ENCODE results near the gene MMP11. TPM values are rescaled to one million over a fixed set of nuclear protein-coding genes. Genes with fewer than 3 reads are reported as not detected.
"Not testable (repeated sequence)": the region's sequence is repeated elsewhere in the genome, so short reads cannot be mapped to it uniquely, and the experiment has no call there.

MMP11 gene
- polyA plus RNA-seq (2012; rRNA removed), result 50.8 and 64.4 TPM in 2 replicates
- polyA plus RNA-seq (2012; cell fraction: cytosol; rRNA removed), result 31.3 and 49.7 TPM in 2 replicates
- polyA plus RNA-seq (2012; cell fraction: nucleus; rRNA removed), result 48.3 and 75.0 TPM in 2 replicates

- Histone ChIP-seq H3K4me1 (ENCODE audit: control insufficient read depth in 1 of 2, insufficient read depth in 2 of 2, low read depth in 1 of 2, low read length in 1 of 2) (peaks cover 4 to 32% of the 10 kb centered on the region in 2 experiments; a peak in 2 of 4 replicates), H2AFZ (ENCODE audit: low read depth) (peak within 1 kb of the TSS; percentile 95), H3K36me3 (replicated peaks in 1 of 2; ENCODE audit: control insufficient read depth in 1 of 2, insufficient read depth in 2 of 2, low read length in 1 of 2) (no peaks in the 10 kb centered on the region), H3F3A (replicated peaks; ENCODE audit: insufficient read depth) (peaks cover 16% of the 10 kb centered on the region), H3K9me2 (no peaks in the 10 kb centered on the region), H4K20me1 (ENCODE audit: insufficient read depth) (no peaks in the 10 kb centered on the region), H3K27me3 (ENCODE audit: insufficient read depth) (no peaks in the 10 kb centered on the region), H3K79me2 (ENCODE audit: insufficient read depth) (0 out of 2 replicates have a peak, but pooled peaks cover 4% of the 10 kb centered on the region), H3K4me3 (ENCODE audit: low read depth in 2 of 2, low read length in 1 of 2) (peak within 1 kb of the TSS; percentile 57 to 67), H3K27ac (ENCODE audit: low read depth in 2 of 2, low read length in 1 of 2) (peak within 1 kb of the TSS in 1 of 2 experiments; percentile 65; a peak in 1 of 4 replicates), H3K9me3 (no peaks in the 10 kb centered on the region), H3K9ac (peak within 1 kb of the TSS; percentile 72), H3K4me2 (peak within 1 kb of the TSS; percentile 86)
- ChIA-PET CTCF (interaction anchor here (1.1 to 14.9 kb wide), 3 partner anchors 16 to 76 kb away, joined by 3 to 277 read pairs (median 11); no protein-coding TSS in a partner anchor), POLR2A (interaction anchor here (0.6 to 1.1 kb wide), 2 partner anchors 50 to 77 kb away, joined by 3 to 5 read pairs; no protein-coding TSS in a partner anchor)
- 24% methylated on average over 22 of the region's 79 CpGs for WGBS (ENCODE audit: low lambda C conversion rate)
- TF ChIP-seq GABPA (IDR thresholded peaks at IDR 0.05; ENCODE audit: low read depth) (no peak), CHD2 (IDR thresholded peaks at IDR 0.05; ENCODE audit: low read length, partially characterized antibody) (no peak), RAD21 (IDR thresholded peaks at IDR 0.05; ENCODE audit: low read length) (no peak), SIN3A (IDR thresholded peaks at IDR 0.05; ENCODE audit: borderline replicate concordance, low read depth, low read length) (no peak), RXRA (IDR thresholded peaks at IDR 0.05; ENCODE audit: borderline replicate concordance, low read depth) (no peak), ZBTB33 (IDR thresholded peaks at IDR 0.05; ENCODE audit: borderline replicate concordance, low read depth) (no peak), POLR2AphosphoS5 (IDR thresholded peaks at IDR 0.05; ENCODE audit: low read depth, low read length) (peak; percentile 26; the same call in 1 of the 2 replicates), ELF1 (IDR thresholded peaks at IDR 0.05) (no peak), MXI1 (IDR thresholded peaks at IDR 0.05; ENCODE audit: low read depth, low read length) (peak; percentile 34; the same call in 1 of the 2 replicates), SMC3 (IDR thresholded peaks at IDR 0.05; ENCODE audit: low read depth, low read length) (no peak), GATA2 (CRISPR knock-in tag; IDR thresholded peaks at IDR 0.05) (no peak), FOSL2 (IDR thresholded peaks at IDR 0.05; ENCODE audit: borderline replicate concordance, low read depth) (no peak), REST (IDR thresholded peaks at IDR 0.05; ENCODE audit: low read depth, low read length) (no peak), NFIC (IDR thresholded peaks at IDR 0.05; ENCODE audit: borderline replicate concordance) (no peak), RFX5 (IDR thresholded peaks at IDR 0.05; ENCODE audit: low read length) (no peak)
- TF ChIP-seq, protein P1, sequence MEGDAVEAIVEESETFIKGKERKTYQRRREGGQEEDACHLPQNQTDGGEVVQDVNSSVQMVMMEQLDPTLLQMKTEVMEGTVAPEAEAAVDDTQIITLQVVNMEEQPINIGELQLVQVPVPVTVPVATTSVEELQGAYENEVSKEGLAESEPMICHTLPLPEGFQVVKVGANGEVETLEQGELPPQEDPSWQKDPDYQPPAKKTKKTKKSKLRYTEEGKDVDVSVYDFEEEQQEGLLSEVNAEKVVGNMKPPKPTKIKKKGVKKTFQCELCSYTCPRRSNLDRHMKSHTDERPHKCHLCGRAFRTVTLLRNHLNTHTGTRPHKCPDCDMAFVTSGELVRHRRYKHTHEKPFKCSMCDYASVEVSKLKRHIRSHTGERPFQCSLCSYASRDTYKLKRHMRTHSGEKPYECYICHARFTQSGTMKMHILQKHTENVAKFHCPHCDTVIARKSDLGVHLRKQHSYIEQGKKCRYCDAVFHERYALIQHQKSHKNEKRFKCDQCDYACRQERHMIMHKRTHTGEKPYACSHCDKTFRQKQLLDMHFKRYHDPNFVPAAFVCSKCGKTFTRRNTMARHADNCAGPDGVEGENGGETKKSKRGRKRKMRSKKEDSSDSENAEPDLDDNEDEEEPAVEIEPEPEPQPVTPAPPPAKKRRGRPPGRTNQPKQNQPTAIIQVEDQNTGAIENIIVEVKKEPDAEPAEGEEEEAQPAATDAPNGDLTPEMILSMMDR (IDR thresholded peaks at IDR 0.05), result peak; percentile 34
- TF ChIP-seq, protein P2, sequence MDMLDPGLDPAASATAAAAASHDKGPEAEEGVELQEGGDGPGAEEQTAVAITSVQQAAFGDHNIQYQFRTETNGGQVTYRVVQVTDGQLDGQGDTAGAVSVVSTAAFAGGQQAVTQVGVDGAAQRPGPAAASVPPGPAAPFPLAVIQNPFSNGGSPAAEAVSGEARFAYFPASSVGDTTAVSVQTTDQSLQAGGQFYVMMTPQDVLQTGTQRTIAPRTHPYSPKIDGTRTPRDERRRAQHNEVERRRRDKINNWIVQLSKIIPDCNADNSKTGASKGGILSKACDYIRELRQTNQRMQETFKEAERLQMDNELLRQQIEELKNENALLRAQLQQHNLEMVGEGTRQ (IDR thresholded peaks at IDR 0.05; ENCODE audit: borderline replicate concordance, low read depth, low read length), result no peak
- TF ChIP-seq, protein P3, sequence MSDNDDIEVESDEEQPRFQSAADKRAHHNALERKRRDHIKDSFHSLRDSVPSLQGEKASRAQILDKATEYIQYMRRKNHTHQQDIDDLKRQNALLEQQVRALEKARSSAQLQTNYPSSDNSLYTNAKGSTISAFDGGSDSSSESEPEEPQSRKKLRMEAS (IDR thresholded peaks at IDR 0.05; ENCODE audit: low read depth), result no peak
- peak; percentile 95 for DNase-seq
Observed at GRCh38 chr22:23772649-23773473, at the start of gene MMP11. TSS of gene MMP11 (plus strand) at chr22:23772849. CDS start at chr22:23772871, 22 bp downstream.

DNA sequence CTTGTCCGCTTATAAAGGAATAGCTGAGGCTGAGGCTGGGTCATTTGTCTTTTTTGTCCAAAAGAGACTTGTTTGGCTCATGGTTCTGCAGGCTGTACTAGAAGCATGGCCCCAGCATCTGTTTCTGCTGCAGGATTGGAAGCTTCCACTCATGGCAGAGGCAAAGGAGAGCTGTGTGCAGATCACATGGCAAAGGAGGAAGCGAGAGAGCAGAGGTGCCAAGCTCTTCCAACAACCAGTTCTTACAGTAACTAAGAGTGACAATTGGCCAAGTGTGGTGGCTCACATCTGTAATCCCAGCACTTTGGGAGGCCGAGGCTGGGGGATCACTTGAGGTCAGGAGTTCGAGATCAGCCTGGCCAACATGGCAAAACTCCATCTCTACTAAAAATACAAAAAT is 44.5 kb upstream of the MMP11 start:
- H3F3A ChIP-seq (replicated peaks; ENCODE audit: insufficient read depth); H3K36me3 ChIP-seq (replicated peaks in 1 of 2; ENCODE audit: control insufficient read depth in 1 of 2, insufficient read depth in 2 of 2, low read length in 1 of 2); DNase-seq; H3K27me3 ChIP-seq (ENCODE audit: insufficient read depth); H3K4me1 ChIP-seq (ENCODE audit: control insufficient read depth in 1 of 2, insufficient read depth in 2 of 2, low read depth in 1 of 2, low read length in 1 of 2); H3K27ac ChIP-seq (ENCODE audit: low read depth in 2 of 2, low read length in 1 of 2); CTCF ChIA-PET; H3K9me2 ChIP-seq; H3K4me2 ChIP-seq; H3K79me2 ChIP-seq (ENCODE audit: insufficient read depth); H3K9me3 ChIP-seq; H3K4me3 ChIP-seq (ENCODE audit: low read depth in 2 of 2, low read length in 1 of 2); H4K20me1 ChIP-seq (ENCODE audit: insufficient read depth); H2AFZ ChIP-seq (ENCODE audit: low read depth); POLR2A ChIA-PET; H3K9ac ChIP-seq: not testable (repeated sequence)
- WGBS (ENCODE audit: low lambda C conversion rate), result 71% methylated on average over 4 of the region's 4 CpGs

All from SK-N-SH (cell line).